NCI-H2171 (cell line): Measurements from ENCODE around the gene TNS1.
A peak's percentile ranks its signal among the peaks of the same experiment; 100 is the strongest.
"Not testable (repeated sequence)": the region's sequence is repeated elsewhere in the genome, so short reads cannot be mapped to it uniquely, and the experiment has no call there.

Experiments
- DNase-seq: peaks from one replicate; lab custom pipeline; 2025; lab: John Stamatoyannopoulos, UW

Gene TNS1

DNA sequence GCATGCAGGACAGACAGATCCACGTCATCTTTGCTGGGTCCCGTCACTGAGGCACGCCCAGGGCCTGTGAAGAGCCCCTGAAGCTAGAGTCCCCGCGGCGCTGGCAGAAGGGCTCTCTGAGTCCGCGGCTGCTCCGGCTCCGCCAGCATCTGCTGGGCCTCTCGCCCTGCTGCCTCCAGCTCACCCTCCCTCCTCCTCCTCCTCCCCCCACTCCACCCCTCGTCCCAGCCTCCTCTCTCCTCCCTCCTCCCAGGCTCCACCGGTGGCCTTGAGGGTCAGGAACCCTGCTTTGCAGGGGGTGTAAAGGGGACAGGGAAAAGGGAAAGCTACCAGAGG, at the start of gene TNS1:
Gene TNS1 (minus strand): TSS at position 151 of the 336 bp plus-strand sequence. CDS start 123 bp downstream, at position 28.
- DNase-seq: peak; percentile 57

GRCh38 chr2:218051903-218052302, 49.1 kb upstream of the TNS1 start:
- no peak for DNase-seq

DNA sequence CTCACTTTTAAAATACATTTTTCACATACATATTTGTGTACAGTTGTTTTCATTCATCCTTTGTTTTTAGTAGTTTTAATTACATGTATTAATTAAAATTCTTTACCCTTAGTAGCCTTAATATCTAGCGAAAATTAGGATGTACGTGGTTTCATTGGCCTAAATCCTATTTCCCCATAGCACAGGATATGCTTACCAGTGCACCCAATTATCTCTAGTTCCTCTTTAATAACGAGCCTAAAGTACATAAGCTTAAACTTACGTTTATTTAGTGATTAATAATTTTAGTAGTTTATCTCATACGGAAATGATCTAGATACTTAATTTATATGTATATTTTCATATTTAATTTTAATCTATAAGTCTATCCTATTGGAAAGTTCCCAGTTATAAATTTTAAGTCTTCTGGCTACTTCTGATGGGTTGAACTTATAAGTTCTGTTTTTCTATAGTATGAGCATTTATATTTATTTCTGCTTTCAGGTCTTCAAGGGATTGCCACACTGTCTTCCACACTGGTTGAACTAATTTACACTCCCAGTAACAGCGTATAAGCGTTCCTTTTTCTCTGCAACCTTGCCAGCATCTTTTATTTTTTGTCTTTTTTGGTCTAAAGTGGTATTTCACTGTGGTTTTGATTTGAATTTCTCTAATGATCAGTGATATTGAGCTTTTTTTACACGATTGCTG, 44.9 kb upstream of the TNS1 start:
- DNase-seq: no peak

GRCh38 chr2:218046238-218046637, 43.4 kb upstream of the TNS1 start:
- no peak for DNase-seq

DNA sequence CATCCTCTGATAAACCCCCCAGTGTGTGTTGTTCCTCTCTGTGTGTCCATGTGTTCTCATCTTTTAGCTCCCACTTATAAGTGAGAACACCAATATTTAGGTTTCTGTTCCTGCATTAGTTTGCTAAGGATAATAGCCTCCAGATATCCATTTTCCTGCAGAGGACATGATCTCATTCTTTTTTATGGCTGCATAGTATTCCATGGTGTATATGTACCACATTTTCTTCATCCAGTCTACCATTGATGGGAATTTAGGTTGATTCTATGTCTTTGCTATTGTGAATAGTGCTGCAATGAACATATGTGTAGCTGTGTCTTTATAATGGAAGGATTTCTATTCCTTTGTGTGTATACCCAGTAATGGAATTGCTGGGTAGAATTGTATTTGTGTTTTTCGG, 41.8 kb upstream of the TNS1 start:
- DNase-seq: not testable (repeated sequence)

DNA sequence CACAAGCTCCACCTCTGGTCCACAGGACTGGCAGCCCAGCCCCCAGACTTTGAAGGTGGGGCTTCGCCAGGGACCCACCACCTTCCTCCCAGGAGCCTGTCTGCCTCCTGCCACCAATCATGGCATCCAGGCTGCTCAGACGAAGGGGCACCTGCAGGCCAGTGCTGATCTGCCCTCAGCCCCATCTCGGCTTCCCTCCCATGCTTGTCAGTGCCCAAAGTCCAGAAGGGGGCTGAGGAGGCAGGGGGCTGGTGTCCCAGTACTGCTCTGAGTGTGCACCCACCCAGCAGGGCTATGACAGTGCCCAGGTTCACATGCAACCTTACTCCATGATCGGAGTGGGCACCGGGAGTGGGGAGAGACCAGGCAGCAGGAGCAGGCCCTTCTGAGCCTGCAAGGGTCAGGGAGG, 40.9 kb upstream of the TNS1 start:
- no peak for DNase-seq

DNA sequence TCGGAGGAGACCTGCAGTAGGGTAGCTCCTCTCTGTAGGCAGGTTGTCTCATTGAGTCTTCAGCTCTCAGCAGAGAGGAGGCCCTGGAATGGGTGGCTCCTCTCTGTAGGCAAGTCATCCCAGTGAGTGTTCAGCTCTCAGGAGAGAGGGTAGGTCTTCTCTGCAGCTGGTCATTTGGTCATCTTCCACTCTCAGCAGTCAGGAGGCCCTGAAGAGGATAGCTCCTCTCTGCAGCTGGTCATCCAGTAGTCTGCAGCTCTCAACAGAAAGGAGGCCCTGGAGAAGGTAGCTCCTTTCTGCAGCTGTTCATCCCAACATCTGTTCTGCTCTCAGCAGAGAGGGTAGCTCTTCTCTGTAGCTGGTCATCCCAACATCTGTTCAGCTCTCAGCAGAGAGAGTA, 40.3 kb upstream of the TNS1 start:
- no peak for DNase-seq

- DNase-seq: no peak
Observed at GRCh38 chr2:218041302-218042168, 38.7 kb upstream of the TNS1 start.

GRCh38 chr2:218040883-218041282, 38.1 kb upstream of the TNS1 start:
- no peak for DNase-seq

- no peak for DNase-seq
Observed at GRCh38 chr2:218039171-218039570, 36.4 kb upstream of the TNS1 start.

DNA sequence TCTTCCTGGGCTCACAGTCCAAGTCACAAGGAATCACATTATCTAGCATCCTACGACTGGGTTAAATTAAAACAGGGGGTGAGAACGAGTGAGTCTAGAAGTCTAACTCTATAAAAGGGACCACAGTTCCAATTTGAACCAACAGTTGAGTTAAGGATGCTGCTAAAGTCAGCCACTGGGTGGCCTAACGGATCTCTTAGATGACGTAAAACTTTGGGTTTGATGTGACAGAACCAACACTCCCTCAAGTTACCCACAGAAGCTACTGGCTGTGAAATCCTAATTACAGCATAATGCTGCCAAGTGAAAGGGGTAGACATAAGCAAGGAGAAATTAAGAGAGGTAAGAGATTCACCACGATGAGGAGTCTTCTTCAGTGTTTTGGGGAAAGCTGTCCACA, 33.6 kb upstream of the TNS1 start:
- DNase-seq: no peak

GRCh38 chr2:218035463-218036100, 32.8 kb upstream of the TNS1 start:
- DNase-seq: no peak

- DNase-seq: peak; percentile 17
Observed at GRCh38 chr2:218034497-218035213, 31.9 kb upstream of the TNS1 start.

- no peak for DNase-seq
Observed at GRCh38 chr2:218033590-218034496, 31.0 kb upstream of the TNS1 start.

GRCh38 chr2:218033208-218033589, 30.4 kb upstream of the TNS1 start:
- no peak for DNase-seq

GRCh38 chr2:218032336-218033171, 29.8 kb upstream of the TNS1 start:
- DNase-seq: no peak

- DNase-seq: no peak
Observed at GRCh38 chr2:218031771-218032257, 29.0 kb upstream of the TNS1 start.

GRCh38 chr2:218031261-218031660, 28.5 kb upstream of the TNS1 start:
- DNase-seq: no peak

- DNase-seq: no peak
Observed at GRCh38 chr2:218030409-218031195, 27.8 kb upstream of the TNS1 start.
